GM19397 (cell line): ENCODE results near the gene ABHD16A.
"Not testable (repeated sequence)": the region's sequence is repeated elsewhere in the genome, so short reads cannot be mapped to it uniquely, and the experiment has no call there.

ENCODE experiments used
- ATAC-seq: cut with Tn5 transposase; IDR thresholded peaks from one replicate; pipeline ENCODE4 v1.9.1; 2021; ENCODE audit warnings: mild to moderate bottlenecking, moderate library complexity; ENCODE audit not compliant: unreplicated experiment

ABHD16A gene

GRCh38 chr6:31715022-31715958 is 12.2 kb upstream of the ABHD16A start, which contains the start of gene LY6G6D:
Gene LY6G6D (plus strand): TSS chr6:31715348. CDS start chr6:31715356, 8 bp downstream.
- no peak for ATAC-seq

GRCh38 chr6:31713991-31714684 is 11.0 kb upstream of the ABHD16A start:
- no peak for ATAC-seq

- no peak for ATAC-seq
Measured at GRCh38 chr6:31713465-31713864, 10.3 kb upstream of the ABHD16A start.

- ATAC-seq: no peak
Measured at GRCh38 chr6:31712296-31712695, 9.2 kb upstream of the ABHD16A start.

GRCh38 chr6:31711233-31711632 is 8.1 kb upstream of the ABHD16A start:
- no peak for ATAC-seq

- no peak for ATAC-seq
Measured at GRCh38 chr6:31710523-31711219, 7.5 kb upstream of the ABHD16A start.

GRCh38 chr6:31709157-31709556 is 6.0 kb upstream of the ABHD16A start:
- ATAC-seq: not testable (repeated sequence)

GRCh38 chr6:31708224-31708623 is 5.1 kb upstream of the ABHD16A start:
- no peak for ATAC-seq

GRCh38 chr6:31707701-31708100 is 4.6 kb upstream of the ABHD16A start:
- no peak for ATAC-seq

- no peak for ATAC-seq
Measured at GRCh38 chr6:31706599-31706998, 3.5 kb upstream of the ABHD16A start, which contains the start of gene LY6G6F. Gene LY6G6F (plus strand): TSS chr6:31706866. CDS start chr6:31706907, 41 bp downstream.

- no peak for ATAC-seq
Measured at GRCh38 chr6:31705931-31706330, 2.8 kb upstream of the ABHD16A start.

- ATAC-seq: no peak
Measured at GRCh38 chr6:31702405-31702818, 712 bp downstream of the ABHD16A start.

- ATAC-seq: no peak
Measured at GRCh38 chr6:31701666-31702404, 1.3 kb downstream of the ABHD16A start.

- no peak for ATAC-seq
Measured at GRCh38 chr6:31700740-31701401, 2.3 kb downstream of the ABHD16A start.

- no peak for ATAC-seq
Measured at GRCh38 chr6:31697555-31697954, 5.6 kb downstream of the ABHD16A start.

GRCh38 chr6:31693535-31693934 is 9.6 kb downstream of the ABHD16A start:
- no peak for ATAC-seq

GRCh38 chr6:31692886-31693285 is 10.2 kb downstream of the ABHD16A start:
- no peak for ATAC-seq

- no peak for ATAC-seq
Measured at GRCh38 chr6:31692353-31692752, 10.8 kb downstream of the ABHD16A start.

- ATAC-seq: no peak
Measured at GRCh38 chr6:31691564-31692108, 11.5 kb downstream of the ABHD16A start.

- ATAC-seq: no peak
Measured at GRCh38 chr6:31691078-31691463, 12.1 kb downstream of the ABHD16A start.
